NCI-H1694 (cell line): ENCODE data around the gene JUNB.

Experiments used
- DNase-seq: peaks from one replicate; lab custom pipeline; 2025; lab: John Stamatoyannopoulos, UW

The JUNB gene

DNA sequence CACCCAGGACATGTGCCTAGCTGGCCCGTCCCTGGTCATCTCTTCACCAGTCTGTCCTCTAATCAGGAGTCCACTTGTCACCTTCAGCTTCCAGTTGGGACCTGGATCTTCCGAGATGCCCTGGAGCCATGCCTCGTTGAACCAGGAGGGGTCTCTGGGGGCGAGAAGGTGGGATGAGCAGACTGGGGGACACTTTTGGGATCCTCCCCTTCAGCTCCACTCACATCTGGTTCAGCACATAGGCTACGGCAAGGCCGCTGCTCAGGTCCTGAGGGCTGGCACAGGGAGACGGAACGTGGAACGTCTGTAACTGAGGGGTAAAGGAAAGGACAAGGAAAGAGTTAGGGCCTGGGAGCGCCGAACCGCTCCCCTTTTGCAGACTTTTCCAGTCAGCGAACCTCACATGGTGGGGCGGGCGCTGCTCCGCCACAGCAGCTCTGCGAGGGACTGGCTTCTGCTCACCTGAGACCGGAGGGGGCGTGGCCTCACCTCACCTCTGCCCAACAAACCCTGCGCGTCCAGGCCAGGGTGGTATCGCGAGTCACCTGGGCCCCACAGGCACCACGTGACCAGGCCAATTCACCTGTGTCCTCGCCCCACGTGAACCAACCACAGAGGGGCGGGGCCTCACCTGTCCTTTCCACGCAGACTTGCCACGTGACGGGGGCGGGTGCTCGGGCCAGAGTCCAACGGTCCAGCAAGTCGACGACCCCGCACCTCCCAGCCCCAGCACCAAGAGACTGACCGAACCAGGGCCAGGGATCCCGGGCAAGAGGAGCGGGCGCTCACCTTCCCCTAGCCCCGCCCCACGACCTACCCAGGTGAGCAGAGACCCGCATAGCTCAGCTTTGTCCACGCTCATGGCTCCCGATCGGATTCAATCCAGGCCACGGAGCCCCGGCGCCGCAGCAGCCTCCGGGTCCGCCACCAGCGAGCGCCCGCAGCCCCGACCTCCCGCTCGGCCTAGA is 16.4 kb upstream of the JUNB start, which contains the start of gene HOOK2:
HOOK2 (minus strand) TSS at position 965 of the 968 bp plus-strand sequence; CDS start at position 862, 103 bp downstream.
- DNase-seq, result no peak

DNA sequence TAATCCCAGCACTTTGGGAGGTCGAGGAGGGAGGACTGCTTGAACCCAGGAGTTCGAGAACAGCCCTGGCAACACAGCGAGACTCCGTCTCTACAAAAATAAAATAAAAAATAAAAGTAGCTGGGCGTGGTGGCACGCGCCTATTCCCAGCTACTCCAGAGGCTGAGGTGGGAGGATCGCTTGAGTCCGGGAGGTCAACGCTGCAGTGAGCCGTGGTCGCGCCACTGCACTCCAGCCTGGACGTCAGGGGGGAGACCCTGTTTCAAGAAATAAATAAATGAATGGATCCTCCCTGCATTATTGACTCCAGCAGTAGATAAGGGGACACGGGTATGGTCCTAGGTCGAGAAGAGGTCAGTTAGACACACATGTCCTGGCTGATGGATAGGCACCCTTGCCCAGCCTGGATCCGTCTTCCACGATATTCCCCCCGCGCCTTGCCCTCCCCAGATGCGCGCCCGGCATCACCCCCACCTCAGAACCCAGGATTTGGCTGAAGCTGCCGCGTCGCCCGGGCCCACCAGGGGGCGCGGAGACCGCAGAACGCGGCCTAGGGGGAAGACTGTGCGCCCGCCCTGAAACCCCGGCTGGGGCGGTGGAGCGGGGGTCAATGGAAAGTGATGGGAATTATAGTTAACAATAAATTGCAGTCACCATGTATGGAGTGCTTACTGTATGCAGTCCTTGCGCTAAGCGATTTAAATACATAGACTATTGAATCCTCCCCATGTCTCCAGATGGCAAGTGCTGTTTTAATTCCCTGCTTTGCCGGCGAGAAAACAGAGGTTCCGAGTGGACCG is 13.9 kb upstream of the JUNB start:
- peak; percentile 69 for DNase-seq

DNA sequence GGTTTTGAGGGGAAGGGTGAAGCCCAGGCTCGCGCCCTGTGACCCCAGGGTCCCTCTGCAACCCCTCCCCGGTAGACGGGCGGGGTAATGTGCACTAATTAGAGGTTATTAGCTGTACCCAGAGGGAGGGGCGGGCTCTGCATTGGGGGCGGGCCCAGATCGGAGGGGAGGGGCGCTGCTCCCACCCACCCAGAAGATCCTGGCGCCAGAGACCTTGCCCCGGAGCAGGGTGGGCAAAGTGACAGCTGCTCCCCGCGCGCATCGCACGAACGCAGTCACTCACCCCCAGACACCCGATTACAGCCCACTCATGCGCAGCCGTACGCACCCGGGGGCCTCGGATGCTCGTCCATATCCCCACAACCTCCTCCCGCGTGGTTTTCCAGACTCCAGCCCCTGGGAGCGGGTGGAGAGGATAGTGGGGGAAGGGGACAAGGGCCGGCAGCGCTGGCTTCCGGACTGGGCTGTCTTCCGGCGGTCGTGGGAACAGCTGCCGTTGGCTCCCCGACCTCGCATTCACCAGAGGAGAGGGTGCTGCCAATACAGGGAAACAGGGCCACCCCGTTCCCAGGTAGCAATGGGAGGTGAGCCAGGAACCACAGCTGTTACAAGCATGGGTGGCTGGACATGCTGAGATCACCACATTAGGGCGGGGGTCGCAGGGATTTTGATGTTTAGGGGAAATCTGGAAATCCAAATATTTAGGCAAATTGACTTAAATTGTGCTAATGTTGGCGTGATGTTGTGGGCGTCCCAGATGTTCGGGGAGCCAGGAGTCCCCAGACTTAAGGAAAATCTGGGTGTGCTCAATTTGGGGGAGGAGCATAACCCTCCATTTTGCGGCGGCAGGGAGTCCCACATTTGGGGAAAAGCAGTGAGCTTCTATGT is 13.0 kb upstream of the JUNB start:
- peak; percentile 84 for DNase-seq

DNA sequence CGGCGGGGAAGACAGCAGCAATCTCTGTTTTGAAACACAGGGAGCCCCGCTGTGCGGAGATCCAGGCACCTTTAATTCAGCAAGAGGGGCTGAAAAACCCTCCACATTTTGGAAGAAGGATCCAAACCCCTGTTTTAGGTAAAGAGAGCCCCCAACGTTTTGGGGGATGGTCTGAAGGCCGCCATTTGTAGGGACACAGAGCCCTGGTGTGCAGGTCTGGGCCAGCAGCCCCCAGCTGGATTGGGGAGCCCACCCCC is 12.5 kb upstream of the JUNB start:
- DNase-seq, result no peak

DNA sequence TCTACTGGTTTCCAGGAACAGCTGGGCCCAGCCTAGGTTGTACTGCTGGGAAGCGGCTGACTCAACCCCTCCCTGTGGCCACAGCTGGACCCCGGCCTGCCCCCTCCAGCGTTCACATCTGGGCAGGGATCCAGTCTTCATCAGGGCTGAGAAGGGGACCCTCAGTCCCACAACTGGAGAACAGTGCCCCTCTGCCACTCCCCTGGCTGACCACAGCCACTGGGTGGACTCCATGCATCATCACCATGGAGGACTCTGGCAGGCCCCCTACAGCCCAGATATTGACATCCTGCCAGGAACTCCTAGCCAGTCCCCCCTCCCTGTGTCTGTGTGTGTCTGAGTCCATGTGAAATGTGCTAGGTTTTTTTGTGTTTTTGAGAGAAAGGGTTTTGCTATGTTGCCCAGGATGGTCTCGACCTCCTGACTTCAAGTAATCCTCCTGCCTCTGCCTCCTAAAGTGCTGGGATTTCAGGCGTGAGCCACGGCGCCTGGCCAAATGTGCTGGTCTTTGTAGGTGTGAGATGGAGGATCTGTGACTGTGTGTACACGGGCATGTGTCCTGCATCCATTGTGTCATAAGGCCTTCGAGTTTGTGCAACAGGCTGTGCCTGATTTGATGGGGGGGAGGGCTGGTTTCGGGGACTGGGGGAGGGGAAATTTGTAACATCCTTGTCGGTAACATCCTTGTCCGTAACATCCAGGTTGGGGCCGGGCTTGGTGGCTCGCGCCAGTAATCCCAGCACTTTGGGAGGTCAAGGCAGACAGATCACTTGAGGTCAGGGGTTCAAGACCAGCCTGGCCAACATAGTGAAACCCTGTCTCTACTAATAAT is 11.9 kb upstream of the JUNB start:
- peak; percentile 29 for DNase-seq

DNA sequence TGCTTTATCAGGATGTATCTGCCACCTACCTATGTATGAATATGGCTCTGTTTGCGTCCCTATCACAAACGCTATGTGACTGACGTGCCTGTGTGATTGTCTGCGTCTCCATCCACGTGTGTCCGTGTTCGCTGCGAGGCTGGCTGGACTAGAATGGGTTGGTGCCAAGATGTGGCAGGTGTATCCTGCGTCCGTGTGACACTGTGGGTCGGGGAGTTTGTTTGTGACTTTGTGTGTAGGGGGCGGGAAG is 9.2 kb upstream of the JUNB start:
- no peak for DNase-seq

DNA sequence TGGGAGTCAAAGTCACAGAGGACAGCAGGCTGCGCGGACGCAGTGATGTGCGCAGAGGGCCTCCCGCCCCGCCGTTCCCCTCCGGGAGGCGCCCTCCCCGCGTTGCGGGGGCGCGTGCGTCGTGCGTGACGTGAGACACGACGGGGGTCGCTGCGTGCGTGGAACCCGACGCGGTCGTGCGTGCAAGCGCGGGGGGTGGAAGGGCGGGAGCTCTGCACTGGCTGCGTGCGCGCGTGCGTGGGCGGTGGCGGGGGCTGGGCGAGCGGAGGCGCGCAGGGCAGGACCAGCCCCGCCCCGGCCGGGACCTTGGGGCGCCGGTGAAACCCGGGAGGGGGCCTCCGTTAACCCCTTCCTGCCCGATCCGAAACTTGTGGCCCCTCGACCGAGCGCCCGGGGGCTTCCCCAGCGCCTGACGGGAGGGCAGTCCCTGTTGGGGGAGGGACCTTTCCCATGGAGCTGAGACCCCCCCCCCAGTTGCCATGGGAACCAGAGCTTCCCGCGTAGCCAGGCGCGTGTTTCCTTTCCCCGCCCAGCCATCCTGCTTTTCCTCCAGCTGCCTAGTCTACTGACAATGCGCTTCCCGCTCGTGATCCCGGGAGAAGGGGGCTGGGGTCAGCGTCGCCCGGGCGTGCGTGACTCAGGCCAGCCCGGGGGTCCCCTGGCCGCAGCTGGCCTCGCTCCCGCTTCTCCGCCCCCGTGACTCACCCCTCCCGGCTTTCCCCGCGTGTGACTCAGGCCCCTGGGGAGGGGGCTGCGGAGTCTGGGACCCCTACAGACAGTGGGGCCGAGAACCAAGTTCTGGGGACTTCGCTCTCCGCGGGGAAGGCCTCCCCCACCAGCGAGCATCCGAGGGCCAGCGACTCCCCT is 8.6 kb upstream of the JUNB start:
- peak; percentile 65 for DNase-seq

DNA sequence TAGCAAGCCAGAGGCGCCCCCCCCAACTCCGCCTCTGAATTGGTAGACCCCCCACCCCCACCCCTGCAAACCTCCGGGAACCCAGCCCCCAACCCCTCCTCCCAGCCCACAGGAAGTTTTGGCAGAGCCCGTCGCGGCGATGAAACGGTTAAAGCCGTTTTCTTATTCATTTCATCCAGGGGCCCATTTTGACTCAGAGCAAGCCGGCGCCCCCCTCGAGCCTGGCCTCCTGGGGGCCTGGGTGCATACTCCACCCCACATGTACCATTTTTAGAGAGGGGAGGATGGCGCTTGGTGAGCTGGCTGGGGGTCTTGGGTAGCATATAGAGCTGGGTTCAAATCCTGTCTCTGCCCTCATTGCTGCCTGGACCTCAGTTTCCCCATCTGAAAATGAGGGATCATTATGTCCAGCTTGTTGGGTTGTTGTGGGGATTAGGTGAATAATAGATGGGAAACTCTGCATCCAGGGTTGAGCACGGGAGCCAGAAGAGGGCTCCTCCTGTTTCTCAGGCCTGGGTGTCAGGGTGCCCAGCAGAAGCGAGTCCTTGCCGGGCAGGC is 7.9 kb upstream of the JUNB start:
- DNase-seq, result no peak

DNA sequence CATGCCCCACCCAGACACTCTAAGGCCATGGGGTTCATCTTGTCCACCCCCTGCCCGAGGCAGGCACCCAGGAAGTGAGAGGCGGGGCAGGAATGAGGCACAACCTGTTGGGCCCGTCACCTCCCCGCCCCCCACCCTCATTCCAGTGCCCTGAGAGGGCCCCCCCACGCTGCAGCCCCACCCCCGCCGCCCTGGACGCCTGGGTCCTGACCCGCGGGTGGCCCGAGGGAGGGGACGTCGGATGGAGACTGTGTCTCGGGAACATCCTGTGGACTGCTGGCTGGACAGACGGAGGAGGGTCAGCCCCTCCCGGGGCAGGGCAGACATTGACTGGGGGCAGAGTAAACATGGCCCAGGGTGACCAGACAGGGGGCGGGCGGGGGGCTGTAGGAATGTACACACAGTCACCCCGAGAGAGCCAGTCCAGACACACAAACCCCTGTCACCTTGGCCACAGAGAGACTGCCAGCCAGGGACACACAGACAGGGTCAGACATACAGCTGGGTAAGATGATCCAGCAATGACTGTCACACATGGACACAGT is 7.4 kb upstream of the JUNB start:
- DNase-seq, result no peak

DNA sequence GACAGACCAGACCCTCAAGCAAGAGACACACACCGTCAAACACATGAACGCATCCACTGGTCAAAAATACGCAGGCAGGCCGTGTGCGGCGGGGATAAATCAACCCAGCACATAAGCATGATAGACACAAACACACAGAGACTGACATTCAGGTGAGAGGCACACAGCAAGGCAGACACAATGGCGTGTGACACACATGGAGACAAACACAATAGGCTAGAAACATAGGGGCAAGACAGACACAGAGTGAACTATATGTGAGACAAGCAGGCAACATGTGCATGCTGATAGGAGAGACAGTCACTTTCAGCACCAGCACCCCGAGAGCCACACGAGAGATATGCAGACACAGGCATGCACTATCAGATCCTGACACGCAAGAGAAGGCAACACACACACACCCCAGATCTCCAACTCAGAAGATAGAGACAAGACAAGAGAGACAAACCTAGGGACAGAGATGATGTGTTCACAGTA is 6.9 kb upstream of the JUNB start:
- no peak for DNase-seq

DNA sequence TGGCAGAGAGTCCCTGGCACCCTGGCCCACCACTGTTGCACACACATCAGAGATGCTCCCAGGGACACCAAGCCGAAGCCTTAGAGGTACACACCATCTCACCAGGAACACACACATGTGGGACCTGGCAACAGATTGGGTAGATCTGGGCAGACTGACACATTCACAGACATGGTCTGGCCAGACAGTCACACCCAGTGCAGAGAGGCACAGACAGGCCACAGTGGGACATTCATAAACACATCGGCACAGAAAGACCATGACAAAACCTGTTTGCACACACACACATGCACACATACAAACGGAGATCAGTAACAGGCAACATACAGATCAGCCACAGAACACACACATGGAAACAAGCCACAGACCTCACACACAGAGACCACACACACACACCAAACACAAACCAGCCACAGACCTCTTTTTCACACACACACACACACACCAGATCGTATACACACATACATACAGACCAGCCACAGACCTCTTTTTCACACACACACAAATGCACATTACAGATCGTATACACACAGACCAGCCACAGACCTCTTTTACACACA is 6.3 kb upstream of the JUNB start:
- no peak for DNase-seq

DNA sequence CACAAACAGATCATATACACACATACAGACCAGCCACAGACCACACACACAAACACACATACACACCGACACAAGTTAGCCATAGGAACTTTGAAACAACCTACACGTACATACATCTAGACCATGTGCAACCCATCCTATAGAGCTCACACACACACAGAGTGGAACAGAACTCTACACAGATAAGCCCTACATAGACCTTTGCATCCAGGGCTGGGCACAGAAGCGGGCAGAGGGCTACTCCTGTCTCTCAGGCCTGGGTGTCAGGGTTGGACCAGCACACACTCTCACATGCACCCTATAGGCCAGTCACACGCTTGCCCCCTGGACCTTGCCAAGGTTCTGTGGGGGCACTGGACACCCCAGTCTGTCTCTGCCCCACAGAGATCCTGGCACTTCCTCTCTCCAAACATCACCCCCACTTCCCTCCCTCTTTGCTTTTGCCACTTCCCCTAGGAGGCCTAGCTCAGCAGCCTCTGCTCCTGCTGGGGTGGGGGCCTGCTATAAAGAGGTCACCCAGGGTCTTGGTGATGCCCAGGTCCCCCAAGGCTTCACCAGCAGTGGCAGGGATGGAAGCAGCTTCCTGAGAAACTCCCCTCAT is 5.8 kb upstream of the JUNB start:
- no peak for DNase-seq

DNA sequence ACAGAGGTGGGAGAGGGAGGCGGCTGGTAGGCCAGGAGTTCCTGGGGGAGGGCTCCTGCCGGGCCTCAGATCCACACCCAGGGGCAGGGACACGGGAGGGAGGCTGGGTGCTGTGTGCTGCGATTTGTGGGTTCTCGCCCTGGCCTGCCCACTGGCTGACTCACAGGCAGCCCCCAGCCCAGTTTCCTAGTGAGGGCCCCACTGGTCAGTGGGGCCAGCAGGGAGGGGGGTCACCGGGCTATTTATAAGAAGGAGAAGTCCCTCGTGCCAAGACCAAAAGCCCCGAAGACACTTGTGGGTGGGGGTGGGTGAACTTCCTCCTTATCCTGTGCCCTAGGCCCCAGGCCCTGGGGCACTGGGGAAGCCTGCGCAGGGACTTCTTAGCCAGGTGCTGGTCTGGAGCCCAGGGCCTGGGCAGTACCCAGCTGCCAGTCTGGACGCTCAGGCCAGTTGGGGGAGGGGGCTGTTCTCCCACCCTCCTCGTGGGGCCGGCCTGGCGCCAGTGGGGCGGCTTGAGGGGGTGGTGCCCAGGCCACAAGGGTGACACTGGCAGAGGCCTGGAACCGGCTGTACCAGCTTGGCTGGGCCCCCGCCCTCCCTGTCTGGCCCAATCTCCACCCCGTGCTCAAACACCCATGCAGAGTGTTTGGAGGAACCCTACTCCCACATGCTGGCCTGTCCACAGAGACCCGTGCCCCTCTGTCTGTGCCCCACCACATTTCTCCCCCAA is 5.0 kb upstream of the JUNB start:
- DNase-seq, result no peak

DNA sequence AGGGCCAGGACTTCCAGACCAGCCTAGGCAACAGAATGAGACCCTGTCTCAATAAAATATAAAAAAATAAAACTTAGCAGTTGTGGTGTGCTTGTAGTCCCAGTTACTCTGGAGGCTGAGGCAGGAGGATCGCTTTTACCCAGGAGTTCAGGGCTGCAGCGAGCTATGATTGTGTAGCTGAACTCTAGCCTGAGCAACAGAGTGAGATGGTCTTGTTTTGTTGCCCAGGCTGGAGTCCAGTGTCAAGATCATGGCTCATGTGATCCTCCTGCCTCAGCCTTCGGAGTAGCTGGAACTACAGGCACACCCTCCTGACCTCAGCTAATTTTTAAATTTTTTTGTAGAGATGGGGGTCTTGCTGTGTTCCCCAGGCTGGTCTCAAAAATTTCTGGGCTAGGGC is 4.3 kb upstream of the JUNB start:
- DNase-seq, result no peak

DNA sequence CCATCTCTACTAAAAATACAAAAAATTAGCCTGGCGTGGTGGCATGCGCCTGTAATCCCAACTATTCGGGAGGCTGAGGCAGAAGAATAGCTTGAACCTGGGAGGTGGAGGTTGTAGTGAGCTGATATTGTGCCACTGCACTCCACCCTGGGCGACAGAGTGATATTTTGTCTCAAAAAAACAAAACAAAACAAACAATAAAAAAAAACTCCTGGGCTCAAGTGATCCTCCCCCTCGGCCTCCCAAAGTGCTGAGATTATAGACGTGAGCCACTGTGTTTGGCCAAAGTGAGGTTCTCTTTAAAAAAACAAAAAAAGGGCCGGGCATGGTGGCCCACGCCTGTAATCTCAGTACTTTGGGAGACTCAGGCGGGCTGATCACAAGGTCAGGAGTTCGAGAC is 3.8 kb upstream of the JUNB start:
- DNase-seq, result no peak

DNA sequence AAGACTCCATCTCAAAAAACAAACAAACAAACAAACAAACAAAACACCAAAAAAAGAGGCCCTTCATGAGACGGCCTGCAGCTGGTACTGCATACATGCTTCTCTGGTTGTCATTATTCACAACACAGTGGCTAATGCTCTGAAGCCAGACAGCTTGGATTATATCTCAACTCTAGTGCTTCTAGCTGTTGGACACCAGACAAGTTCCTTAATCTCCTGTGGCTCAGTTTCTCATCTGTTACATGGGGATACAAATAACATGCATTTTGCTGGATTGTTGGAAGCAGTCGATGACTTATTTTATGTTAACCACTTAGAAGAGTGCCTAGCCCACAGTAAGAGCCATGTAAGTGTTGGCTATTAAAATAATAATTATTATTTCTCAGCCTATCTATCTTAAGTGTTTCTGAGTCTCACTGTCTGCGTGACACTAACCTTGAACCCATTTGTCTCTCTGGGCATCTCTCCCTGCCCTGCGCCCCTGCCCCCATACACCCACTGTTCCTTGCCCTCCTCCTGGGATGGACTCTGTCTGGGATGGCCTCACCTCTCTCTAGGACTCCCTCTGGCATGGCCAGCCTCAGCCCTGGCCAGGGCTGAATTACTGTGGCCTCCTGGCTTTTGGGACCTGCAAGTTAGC is 3.1 kb upstream of the JUNB start:
- peak; percentile 20 for DNase-seq

DNA sequence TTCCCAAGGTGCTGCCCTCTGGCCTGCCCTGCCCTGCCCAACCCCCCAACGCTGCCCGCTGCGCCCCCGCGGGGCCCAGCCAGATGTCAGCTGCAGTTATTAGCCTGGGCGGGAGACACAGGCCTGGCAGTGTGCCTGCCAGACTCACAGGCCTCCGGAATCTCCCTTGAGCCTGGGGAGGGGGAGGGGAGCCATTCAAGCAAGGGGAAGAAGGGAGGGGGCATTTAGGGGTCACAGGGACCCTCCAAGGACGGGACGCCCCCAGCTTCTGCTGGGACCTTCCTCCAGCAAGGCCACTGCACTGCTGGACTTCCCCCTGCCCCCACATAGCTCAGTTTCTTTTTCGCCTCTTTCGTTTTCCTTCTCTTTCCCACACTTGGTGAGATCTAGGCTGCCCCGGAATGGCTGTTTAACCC is 2.6 kb upstream of the JUNB start:
- DNase-seq, result peak; percentile 38
